ACC112 (cell line): Measurements from ENCODE around the gene NMUR1.

Experiments used
- H2AFZ ChIP-seq: fragments of 200-600 bp; sonication (generic); one replicate; pipeline ENCODE4 v1.6.0; 2017; ENCODE audit warnings: antibody characterized with exemption, low read length; ENCODE audit not compliant: unreplicated experiment
- H3K27ac ChIP-seq: fragments of 200-600 bp; sonication (generic); 2 replicates; pipeline ENCODE4 v1.5.1; 2014; ENCODE audit warnings: low read depth, mild to moderate bottlenecking, antibody characterized with exemption, low read length, moderate library complexity
- H3K27me3 ChIP-seq: fragments of 200-600 bp; sonication (generic); 2 replicates; pipeline ENCODE4 v1.6.1; 2014; ENCODE audit warnings: mild to moderate bottlenecking, antibody characterized with exemption, low read length, moderate library complexity, mixed read lengths; ENCODE audit not compliant: insufficient read depth
- H3K36me3 ChIP-seq: fragments of 200-600 bp; sonication (generic); 2 replicates; pipeline ENCODE4 v1.6.1; 2016; ENCODE audit warnings: mild to moderate bottlenecking, antibody characterized with exemption, low read length, moderate library complexity, mixed read lengths; ENCODE audit not compliant: insufficient read depth
- H3K4me1 ChIP-seq: fragments of 200-600 bp; sonication (generic); one replicate; pipeline ENCODE4 v1.6.1; 2016; ENCODE audit warnings: low read length, mixed read lengths; ENCODE audit not compliant: insufficient read depth, unreplicated experiment, control insufficient read depth
- H3K4me3 ChIP-seq: fragments of 200-600 bp; sonication (generic); 2 replicates; pipeline ENCODE4 v1.5.1; 2014; ENCODE audit warnings: mild to moderate bottlenecking, low read depth, low read length
- H3K79me2 ChIP-seq: fragments of 200-600 bp; sonication (generic); one replicate; pipeline ENCODE4 v1.6.0; 2016; ENCODE audit warnings: low read length; ENCODE audit not compliant: control insufficient read depth, unreplicated experiment, insufficient read depth

Gene NMUR1

DNA sequence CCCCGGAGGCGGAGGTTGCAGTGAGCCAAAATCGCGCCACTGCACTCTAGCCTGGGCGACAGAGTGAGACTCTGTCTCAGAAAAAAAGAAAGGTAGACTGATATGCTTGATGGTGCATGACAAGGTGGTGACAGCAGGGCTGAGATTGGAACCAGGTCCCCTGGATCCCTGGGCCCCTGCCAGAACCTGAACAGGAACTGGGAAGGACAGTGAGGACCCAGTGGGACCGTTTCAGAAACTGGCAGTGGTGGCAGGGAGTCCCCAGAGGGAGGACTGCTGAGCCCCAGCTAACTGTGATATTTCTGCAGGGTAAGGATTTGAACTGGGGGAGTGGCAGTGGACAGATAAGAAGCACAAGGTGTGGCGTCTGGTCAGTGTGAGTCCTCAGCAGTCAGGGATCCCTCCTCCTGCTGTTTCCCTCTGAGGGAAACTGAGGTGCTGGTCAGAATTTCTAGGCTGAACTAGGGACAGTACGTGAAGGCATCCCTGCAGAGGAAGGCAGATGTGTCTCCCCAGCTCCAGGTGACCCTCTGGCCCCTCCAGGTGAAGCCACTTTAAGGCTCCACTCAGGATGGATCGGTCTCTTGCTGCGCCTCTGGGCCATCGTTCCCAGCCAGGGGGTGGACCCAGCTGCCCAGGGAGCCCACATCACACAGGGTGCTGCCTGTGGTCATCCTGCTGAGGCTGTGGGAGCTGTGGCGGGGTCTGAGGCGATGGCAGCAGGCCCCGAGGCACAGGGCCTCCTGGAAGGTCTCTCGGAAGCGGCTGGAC is 5.6 kb downstream of the NMUR1 start:
- no peak overlapping the region for H3K4me3 ChIP-seq
- H3K4me1 ChIP-seq = no peaks in the 10 kb centered on the region
- peaks cover 14% of the 10 kb centered on the region for H3K27me3 ChIP-seq
- H3K79me2 ChIP-seq = no peaks in the 10 kb centered on the region
- H3K36me3 ChIP-seq = no peaks in the 10 kb centered on the region
- no peak overlapping the region for H3K27ac ChIP-seq
- H2AFZ ChIP-seq = no peak overlapping the region

DNA sequence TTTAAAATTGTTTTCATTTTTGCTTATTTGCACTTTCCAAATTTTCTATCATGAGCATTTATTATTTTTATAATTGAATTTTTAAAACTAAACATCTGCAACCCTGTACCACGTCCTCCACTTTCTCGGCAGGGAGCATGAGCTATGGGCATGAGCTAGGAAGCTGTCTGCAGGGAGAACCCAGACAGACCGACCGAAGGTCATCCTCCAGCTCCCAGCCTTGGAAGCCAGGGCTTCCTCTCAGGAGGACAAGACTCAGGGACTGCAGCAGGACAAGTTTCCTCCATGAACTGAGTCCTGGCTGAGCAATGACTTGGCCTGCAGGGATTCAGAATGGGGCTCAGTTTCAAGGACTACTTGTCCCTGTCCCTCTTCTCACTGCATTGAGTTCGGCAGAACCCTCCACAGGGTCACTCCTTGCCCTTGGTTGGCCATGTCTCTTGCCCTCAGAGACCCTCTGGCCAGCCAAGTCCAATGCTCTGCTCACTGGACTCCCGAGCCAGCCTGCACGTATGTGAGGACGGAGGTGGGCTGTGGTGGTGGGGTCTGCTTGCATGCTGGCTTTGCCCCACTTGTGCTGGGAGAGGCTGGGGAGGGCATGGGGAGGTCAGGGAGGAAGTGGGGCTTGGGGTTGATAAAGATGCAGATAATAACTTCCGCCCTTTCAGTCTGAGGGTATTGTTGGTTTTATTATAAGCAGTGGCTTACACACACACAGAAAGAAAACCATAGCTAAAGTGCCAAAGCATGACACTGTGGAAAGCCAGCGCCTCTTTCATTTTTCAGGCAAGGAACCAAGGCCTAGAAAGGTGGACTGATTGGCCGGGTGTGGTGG is 6.6 kb downstream of the NMUR1 start:
- no peak overlapping the region for H3K27ac ChIP-seq
- no peaks in the 10 kb centered on the region for H3K4me1 ChIP-seq

DNA sequence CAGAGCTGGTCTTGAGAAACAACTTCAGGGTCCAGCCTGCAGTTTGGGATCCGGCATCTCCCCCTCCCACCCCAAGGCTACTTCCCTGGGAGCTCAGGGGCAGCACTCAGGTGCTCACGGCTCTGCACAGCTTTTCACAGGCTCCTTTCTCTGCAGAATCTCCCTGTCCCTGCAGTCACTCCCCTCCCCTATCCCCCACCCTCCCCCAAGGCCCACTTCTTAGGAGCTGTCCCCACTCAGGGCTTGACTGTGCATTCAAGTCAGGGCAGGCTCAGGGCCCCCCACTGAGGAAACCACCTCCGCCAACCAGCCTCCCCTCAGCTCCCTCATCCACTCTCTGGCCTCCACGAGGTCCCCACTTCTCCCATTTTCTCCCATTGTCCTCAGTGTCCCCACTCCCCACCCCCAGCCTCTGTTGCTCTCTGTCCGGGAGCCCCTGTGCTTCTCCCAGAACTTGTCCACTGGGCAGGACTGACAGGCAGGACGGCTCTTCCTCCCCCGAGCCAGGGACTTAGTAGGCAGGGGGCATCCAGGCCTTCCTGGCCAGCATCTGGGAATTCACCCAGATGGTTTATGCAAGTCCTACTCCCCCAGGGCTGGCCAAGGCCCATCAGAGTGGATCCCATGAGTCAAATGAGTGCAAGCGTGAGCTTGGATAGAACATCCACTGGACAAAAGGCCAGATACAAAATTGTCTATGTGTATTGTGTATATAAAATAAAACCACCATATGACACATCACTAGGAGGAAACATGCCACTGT is 7.6 kb downstream of the NMUR1 start:
- Histone ChIP-seq H2AFZ (no peak overlapping the region), H3K79me2 (no peaks in the 10 kb centered on the region), H3K4me1 (no peaks in the 10 kb centered on the region), H3K36me3 (no peaks in the 10 kb centered on the region), H3K4me3 (no peak overlapping the region), H3K27me3 (no peaks in the 10 kb centered on the region), H3K27ac (no peak overlapping the region)

More for the DNA sequence above, 6.6 kb downstream of the NMUR1 start:
- Histone ChIP-seq H3K4me3 (no peak overlapping the region), H3K79me2 (no peaks in the 10 kb centered on the region), H3K36me3 (no peaks in the 10 kb centered on the region), H3K27me3 (peaks cover 4% of the 10 kb centered on the region; the same call in 1 of the 2 replicates), H2AFZ (no peak overlapping the region)

DNA sequence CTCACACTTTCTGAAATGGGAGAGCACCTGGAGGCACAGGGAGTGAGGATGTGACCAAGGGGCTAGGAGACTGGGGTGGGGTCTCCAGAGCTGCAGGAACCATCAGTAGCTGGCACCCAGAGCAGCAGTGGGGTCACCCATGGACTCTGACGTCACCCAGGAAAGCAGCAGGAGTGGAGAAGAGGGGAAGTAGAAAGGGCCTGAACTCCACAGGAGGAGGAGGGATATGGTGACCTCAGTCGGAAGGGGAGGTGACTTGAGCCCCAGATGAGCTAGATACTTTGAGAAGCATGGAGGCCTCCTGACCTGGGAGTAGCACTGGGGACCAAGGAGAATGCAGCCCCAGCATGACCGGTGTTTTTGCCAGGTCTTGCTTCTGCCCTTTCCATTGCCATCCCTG is 8.8 kb downstream of the NMUR1 start:
- no peak overlapping the region for H3K4me3 ChIP-seq
- H3K27ac ChIP-seq = no peak overlapping the region
- H3K36me3 ChIP-seq = no peaks in the 10 kb centered on the region
- no peaks in the 10 kb centered on the region for H3K27me3 ChIP-seq
- H2AFZ ChIP-seq = no peak overlapping the region
- no peaks in the 10 kb centered on the region for H3K79me2 ChIP-seq
- H3K4me1 ChIP-seq = no peaks in the 10 kb centered on the region

DNA sequence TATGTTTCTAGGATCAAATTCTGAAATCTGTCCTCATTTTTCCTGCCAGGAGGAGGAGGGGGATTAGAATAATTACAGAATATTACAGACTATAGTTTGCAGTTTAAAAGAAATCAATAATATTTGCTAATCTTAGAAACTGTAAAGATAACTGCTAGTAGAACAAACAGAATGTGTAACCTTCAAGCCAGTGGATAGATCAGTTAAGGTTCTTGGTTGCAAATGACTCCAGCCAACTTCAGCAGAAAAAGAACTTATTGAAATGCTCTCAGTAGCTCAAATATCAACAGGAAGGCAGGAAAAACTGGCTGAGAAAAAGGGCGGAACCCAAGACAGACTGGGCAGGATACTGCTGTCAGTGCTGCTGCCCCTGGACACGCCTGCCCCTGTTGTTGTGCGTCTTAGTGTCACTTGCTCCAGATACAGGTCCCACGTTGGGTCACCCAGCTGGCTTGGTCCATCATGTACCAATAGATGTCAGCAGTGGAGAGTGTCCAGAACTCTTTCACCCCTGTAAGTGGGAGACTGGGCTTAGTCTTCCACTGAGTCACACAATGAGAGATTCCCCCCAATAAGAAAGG is 10.2 kb downstream of the NMUR1 start:
- H3K27me3 ChIP-seq = no peaks in the 10 kb centered on the region
- H3K4me1 ChIP-seq = peaks cover 1% of the 10 kb centered on the region
- H3K4me3 ChIP-seq = no peak overlapping the region
- no peaks in the 10 kb centered on the region for H3K79me2 ChIP-seq
- H3K36me3 ChIP-seq = no peaks in the 10 kb centered on the region
- no peak overlapping the region for H3K27ac ChIP-seq
- H2AFZ ChIP-seq = no peak overlapping the region

DNA sequence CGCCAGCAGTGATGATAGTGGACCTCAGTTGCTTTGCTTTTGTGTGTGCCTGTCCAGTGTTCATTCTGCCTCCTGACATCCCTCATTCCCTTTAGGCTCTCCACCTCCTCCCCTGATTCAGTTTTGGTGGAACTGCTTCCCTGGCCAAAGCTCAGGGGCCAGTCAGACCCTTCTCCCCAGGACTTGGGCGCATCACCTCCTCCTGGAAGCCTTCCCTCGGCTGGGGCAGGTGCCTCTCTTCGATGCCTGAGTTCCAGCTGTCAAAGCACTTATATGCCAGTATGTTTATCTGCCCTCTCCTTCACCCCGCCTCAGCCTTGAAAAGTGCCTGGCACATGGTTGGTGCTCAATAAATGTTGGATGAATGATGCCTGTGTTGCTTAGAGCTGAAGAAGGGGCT is 11.5 kb downstream of the NMUR1 start:
- no peak overlapping the region for H2AFZ ChIP-seq
- H3K36me3 ChIP-seq = no peaks in the 10 kb centered on the region
- H3K79me2 ChIP-seq = peaks cover 3% of the 10 kb centered on the region
- no peaks in the 10 kb centered on the region for H3K27me3 ChIP-seq
- peaks cover 4% of the 10 kb centered on the region for H3K4me1 ChIP-seq
- H3K4me3 ChIP-seq = no peak overlapping the region
- H3K27ac ChIP-seq = no peak overlapping the region

DNA sequence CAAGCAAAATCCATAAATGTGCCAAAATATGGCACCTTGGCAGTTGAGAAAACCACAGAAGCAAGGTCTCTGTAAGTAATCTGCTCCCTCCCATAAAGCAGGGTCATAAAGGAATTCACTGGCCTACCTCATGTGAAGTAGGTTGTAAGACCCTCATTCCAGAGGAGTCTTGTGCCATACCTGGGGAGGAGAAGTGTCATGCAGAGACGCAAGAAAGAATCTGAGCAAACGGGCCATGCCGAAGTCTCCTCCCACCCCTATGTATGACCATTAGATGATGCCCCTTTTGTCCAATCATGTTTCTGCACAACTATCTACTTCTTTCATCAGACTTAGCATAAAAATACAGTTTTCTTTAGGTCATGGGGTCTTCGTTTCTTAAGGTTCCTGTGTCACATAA is 14.6 kb downstream of the NMUR1 start:
- Histone ChIP-seq H3K36me3 (no peaks in the 10 kb centered on the region), H3K27ac (no peak overlapping the region), H2AFZ (no peak overlapping the region), H3K4me3 (no peak overlapping the region), H3K4me1 (peaks cover 13% of the 10 kb centered on the region), H3K27me3 (no peaks in the 10 kb centered on the region), H3K79me2 (peaks cover 12% of the 10 kb centered on the region)

DNA sequence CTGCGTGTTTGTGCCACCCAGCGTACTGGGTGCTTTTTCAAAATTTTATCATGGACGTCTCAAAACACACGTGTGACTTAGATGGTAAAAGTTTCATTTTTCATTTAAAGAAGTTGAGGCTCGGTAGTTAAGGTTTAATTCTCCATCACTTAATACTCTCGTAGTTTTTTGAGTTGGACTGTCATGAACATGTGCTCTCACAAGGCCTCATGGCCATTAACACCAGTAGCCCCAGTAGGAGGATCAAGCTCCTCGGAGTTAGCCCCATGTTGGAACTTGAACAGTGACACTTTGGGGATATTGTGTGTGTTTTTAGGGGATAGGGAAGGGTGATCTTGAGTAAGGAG is 15.3 kb downstream of the NMUR1 start:
- H3K79me2 ChIP-seq = peaks cover 12% of the 10 kb centered on the region
- peak overlapping the region; percentile 91 for H3K4me3 ChIP-seq
- H3K36me3 ChIP-seq = no peaks in the 10 kb centered on the region
- peak overlapping the region; percentile 95 for H2AFZ ChIP-seq
- peak overlapping the region; percentile 15; the same call in 1 of the 2 replicates for H3K27ac ChIP-seq
- no peaks in the 10 kb centered on the region for H3K27me3 ChIP-seq
- H3K4me1 ChIP-seq = peaks cover 13% of the 10 kb centered on the region

DNA sequence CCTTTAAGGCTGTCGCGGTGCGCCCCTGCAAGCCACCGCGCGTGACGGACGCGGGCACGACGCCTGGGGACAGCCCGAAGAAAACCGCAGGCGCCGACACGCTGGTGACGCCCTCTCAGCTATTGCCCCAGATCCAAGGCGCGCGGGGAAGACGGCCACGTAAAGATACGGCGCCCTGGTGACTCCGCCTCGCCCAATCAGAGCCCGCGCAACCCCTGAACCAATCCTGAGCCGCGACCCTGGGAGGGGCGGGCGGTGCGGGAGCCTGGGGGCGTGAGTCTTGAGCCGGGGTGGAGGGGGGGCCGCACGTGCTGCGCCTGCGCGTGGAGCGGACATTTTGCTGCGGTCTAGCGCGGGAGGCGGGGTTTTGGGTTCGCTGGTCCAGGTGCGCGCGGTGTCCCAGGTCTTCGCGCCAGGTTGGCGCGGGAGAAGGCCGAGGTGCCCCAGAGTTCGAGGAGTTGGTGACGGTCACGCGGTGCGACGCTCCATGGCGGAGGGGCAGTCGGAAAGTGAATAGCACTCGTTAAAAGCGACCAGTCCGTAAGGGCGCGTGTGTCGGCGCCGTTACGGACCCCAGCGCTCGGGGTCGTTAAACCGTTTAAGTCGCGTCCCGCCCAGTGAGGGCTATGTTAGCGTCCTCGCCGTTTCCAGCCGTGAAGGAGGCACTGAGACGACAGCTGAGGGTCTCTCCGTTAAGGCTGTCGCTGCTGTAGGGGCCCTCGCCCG is 15.9 kb downstream of the NMUR1 start:
- H3K27ac ChIP-seq = peak overlapping the region; percentile 55

DNA sequence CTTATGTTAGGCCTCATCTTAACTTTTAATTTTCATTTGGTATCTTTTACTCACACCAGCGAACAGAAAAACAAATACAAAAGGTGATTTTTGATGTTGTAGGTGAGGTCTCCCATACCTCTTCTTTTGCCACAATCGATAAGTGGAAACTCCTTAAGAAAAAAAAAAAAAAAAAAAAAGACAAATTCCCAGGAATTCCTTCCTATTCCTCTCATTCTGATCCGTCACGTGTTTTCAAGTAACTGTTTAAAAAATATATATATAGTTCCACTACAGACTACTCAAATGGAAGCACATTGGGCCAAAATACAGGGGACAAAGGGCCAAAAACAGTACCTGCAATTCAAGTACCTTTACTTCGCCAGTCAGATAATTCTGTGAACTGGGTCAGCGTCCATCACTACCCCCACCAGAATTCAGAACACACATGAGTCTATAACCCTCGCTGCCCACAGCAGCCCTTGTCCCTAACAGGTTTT is 16.5 kb downstream of the NMUR1 start:
- Histone ChIP-seq H2AFZ (peak overlapping the region; percentile 62), H3K4me3 (peak overlapping the region; percentile 91)

More for the DNA sequence above, 15.9 kb downstream of the NMUR1 start:
- peaks cover 13% of the 10 kb centered on the region for H3K4me1 ChIP-seq
- peak overlapping the region; percentile 95 for H2AFZ ChIP-seq
- no peaks in the 10 kb centered on the region for H3K27me3 ChIP-seq
- H3K36me3 ChIP-seq = no peaks in the 10 kb centered on the region
- peaks cover 12% of the 10 kb centered on the region for H3K79me2 ChIP-seq
- peak overlapping the region; percentile 91 for H3K4me3 ChIP-seq

More for the DNA sequence above, 16.5 kb downstream of the NMUR1 start:
- H3K79me2 ChIP-seq = peaks cover 12% of the 10 kb centered on the region
- H3K36me3 ChIP-seq = no peaks in the 10 kb centered on the region
- peaks cover 13% of the 10 kb centered on the region for H3K4me1 ChIP-seq
- peak overlapping the region; percentile 55 for H3K27ac ChIP-seq
- H3K27me3 ChIP-seq = no peaks in the 10 kb centered on the region
